Measurements from ENCODE around the gene IGSF11.

GRCh38 chr3:118968111-118968510 is 66.5 kb downstream of the IGSF11 start:
- TF ChIP-seq CTCF (IDR thresholded peaks at IDR 0.05) (no peak), ZFX (IDR thresholded peaks at IDR 0.05; ENCODE audit: borderline replicate concordance) (no peak)
